ENCODE data around the gene AARS1. TPM values are rescaled to one million over a fixed set of nuclear protein-coding genes. Genes with fewer than 3 reads are reported as not detected.
A peak's percentile ranks its signal among the peaks of the same experiment; 100 is the strongest.

Gene AARS1
- polyA plus RNA-seq, 3 donors = 13.9 to 16.6 (median 16.3) TPM

DNA sequence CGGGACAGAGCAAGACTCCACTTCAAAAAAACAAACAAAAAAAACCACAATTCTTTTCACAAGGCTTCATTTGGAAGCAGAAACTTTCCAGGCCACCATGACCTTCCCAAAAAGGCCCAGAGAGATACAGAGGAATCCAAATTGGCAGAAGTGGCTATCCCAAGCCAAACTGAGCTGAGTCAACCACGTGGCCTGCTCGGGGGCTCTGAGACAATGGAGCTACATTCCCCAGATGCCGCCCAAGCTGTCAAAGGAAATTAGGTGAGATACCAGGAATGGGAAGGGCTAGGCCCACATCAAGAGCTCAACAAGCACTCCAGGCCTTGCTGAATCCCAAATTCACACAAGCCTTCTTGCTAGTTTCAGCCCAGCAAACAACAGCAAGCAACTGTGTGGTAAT is 31.9 kb downstream of the AARS1 start:
- TF ChIP-seq, protein P1, sequence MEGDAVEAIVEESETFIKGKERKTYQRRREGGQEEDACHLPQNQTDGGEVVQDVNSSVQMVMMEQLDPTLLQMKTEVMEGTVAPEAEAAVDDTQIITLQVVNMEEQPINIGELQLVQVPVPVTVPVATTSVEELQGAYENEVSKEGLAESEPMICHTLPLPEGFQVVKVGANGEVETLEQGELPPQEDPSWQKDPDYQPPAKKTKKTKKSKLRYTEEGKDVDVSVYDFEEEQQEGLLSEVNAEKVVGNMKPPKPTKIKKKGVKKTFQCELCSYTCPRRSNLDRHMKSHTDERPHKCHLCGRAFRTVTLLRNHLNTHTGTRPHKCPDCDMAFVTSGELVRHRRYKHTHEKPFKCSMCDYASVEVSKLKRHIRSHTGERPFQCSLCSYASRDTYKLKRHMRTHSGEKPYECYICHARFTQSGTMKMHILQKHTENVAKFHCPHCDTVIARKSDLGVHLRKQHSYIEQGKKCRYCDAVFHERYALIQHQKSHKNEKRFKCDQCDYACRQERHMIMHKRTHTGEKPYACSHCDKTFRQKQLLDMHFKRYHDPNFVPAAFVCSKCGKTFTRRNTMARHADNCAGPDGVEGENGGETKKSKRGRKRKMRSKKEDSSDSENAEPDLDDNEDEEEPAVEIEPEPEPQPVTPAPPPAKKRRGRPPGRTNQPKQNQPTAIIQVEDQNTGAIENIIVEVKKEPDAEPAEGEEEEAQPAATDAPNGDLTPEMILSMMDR (IDR thresholded peaks at IDR 0.05) = no peak
- Histone ChIP-seq H3K79me2 (ENCODE audit: insufficient read depth, low read length) (no peaks in the 10 kb centered on the region), H3K9ac (ENCODE audit: insufficient read depth, low read length, poor library complexity, severe bottlenecking) (no peak overlapping the region), H3K27ac (ENCODE audit: low read depth in 1 of 2, low read length in 2 of 2) (no peak overlapping the region), H3K4me2 (replicated peaks; ENCODE audit: extremely low read depth, low read length, poor library complexity, severe bottlenecking) (no peak overlapping the region), H3K4me1 (ENCODE audit: control insufficient read depth in 1 of 2, insufficient read depth in 2 of 2, low read length in 2 of 2) (no peaks in the 10 kb centered on the region), H3K4me3 (replicated peaks in 1 of 3; ENCODE audit: low read depth in 2 of 3, low read length in 3 of 3) (no peak overlapping the region), H3K36me3 (replicated peaks in 1 of 2; ENCODE audit: control insufficient read depth in 1 of 2, insufficient read depth in 2 of 2, low read length in 2 of 2) (peaks cover 42 to 74% of the 10 kb centered on the region in 2 donors), H4K20me1 (ENCODE audit: insufficient read depth, low read length) (no peaks in the 10 kb centered on the region), H2AFZ (ENCODE audit: insufficient read depth, low read depth, low read length, poor library complexity, severe bottlenecking) (no peak overlapping the region), H3K9me3 (replicated peaks in 1 of 2; ENCODE audit: control insufficient read depth in 1 of 2, insufficient read depth in 1 of 2, low read length in 2 of 2) (no peaks in the 10 kb centered on the region), H3K27me3 (ENCODE audit: control insufficient read depth in 2 of 2, insufficient read depth in 2 of 2, low read length in 2 of 2) (no peaks in the 10 kb centered on the region)
- no peak for DNase-seq
- H3K4me3 Mint-ChIP-seq = no peak overlapping the region
- H3K27ac Mint-ChIP-seq = no peak overlapping the region
- WGBS (ENCODE audit: insufficient coverage) = 90% methylated on average over 2 of the region's 4 CpGs
- H3K27me3 Mint-ChIP-seq (ENCODE audit: low read depth in 3 of 3) = no peaks in the 10 kb centered on the region
- peaks cover 53 to 87% of the 10 kb centered on the region in 2 donors for H3K36me3 Mint-ChIP-seq
- H3K4me1 Mint-ChIP-seq = peaks cover 2% of the 10 kb centered on the region
- intact Hi-C loops (cut with micrococcal nuclease) = no loop called here
- H3K9me3 Mint-ChIP-seq = peaks cover 0 to 1% (median 0%) of the 10 kb centered on the region in 7 donors

DNA sequence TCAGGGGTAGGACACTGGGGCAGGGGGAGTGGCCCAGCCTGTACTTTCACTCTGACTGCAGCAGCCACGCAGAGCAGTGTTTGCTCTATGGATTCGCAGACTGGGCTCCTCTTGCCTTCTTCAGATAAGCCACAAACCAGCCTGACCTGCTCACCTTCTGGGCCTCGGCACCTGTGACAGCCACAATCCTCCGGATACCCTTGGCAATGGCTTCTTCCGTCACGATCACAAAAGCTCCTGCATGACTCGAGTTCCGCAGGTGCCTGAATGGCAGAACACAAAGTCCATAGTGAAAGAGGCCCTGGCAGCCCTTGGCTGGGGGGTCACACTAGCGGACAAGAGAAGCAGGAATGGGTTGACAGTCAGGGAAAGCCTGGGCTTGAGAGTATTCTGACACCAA is 33.7 kb downstream of the AARS1 start:
- no peaks in the 10 kb centered on the region for H3K9me3 ChIP-seq (replicated peaks in 1 of 2; ENCODE audit: control insufficient read depth in 1 of 2, insufficient read depth in 1 of 2, low read length in 2 of 2)

More for the DNA sequence above, 33.7 kb downstream of the AARS1 start:
- H3K4me1 Mint-ChIP-seq = peaks cover 7% of the 10 kb centered on the region
- H3K27ac Mint-ChIP-seq = peak overlapping the region in 1 of 7 donors; percentile 48
- Histone ChIP-seq H4K20me1 (ENCODE audit: insufficient read depth, low read length) (peaks cover 6% of the 10 kb centered on the region), H3K4me3 (replicated peaks in 1 of 3; ENCODE audit: low read depth in 2 of 3, low read length in 3 of 3) (no peak overlapping the region), H2AFZ (ENCODE audit: insufficient read depth, low read depth, low read length, poor library complexity, severe bottlenecking) (no peak overlapping the region), H3K9ac (ENCODE audit: insufficient read depth, low read length, poor library complexity, severe bottlenecking) (no peak overlapping the region), H3K4me1 (ENCODE audit: control insufficient read depth in 1 of 2, insufficient read depth in 2 of 2, low read length in 2 of 2) (peaks cover 4 to 6% of the 10 kb centered on the region in 2 donors), H3K36me3 (replicated peaks in 1 of 2; ENCODE audit: control insufficient read depth in 1 of 2, insufficient read depth in 2 of 2, low read length in 2 of 2) (peaks cover 33 to 58% of the 10 kb centered on the region in 2 donors), H3K79me2 (ENCODE audit: insufficient read depth, low read length) (peaks cover 6% of the 10 kb centered on the region), H3K27ac (ENCODE audit: low read depth in 1 of 2, low read length in 2 of 2) (no peak overlapping the region), H3K4me2 (replicated peaks; ENCODE audit: extremely low read depth, low read length, poor library complexity, severe bottlenecking) (no peak overlapping the region), H3K27me3 (ENCODE audit: control insufficient read depth in 2 of 2, insufficient read depth in 2 of 2, low read length in 2 of 2) (no peaks in the 10 kb centered on the region)
- no peak for DNase-seq
- 96% methylated on average over 8 of the region's 9 CpGs for WGBS (ENCODE audit: insufficient coverage)
- TF ChIP-seq, protein P1 (IDR thresholded peaks at IDR 0.05) = no peak
- peaks cover 0 to 4% (median 0%) of the 10 kb centered on the region in 7 donors for H3K9me3 Mint-ChIP-seq
- H3K4me3 Mint-ChIP-seq = no peak overlapping the region
- intact Hi-C loops (cut with micrococcal nuclease) = no loop called here
- H3K27me3 Mint-ChIP-seq (ENCODE audit: low read depth in 3 of 3) = no peaks in the 10 kb centered on the region
- H3K36me3 Mint-ChIP-seq = peaks cover 47 to 75% of the 10 kb centered on the region in 2 donors

All from CD14-positive monocyte (primary cell).